Neural progenitor cell (in vitro differentiated cells): Measurements from ENCODE around the gene UBE2J1.

Experiments
- EZH2 ChIP-seq: fragments of 200-600 bp; sonication (generic); IDR thresholded peaks from 2 replicates; pipeline ENCODE4 v1.6.1; 2017; ENCODE audit warnings: antibody characterized with exemption, mild to moderate bottlenecking, moderate library complexity
- EZH2phosphoT487 ChIP-seq: fragments of 200-600 bp; sonication (generic); IDR thresholded peaks from 2 replicates; pipeline ENCODE4 v1.6.1; 2017; ENCODE audit warnings: antibody characterized with exemption
- TF ChIP-seq, protein P1 (sequence below): fragments of 200-600 bp; sonication (generic); IDR thresholded peaks from 2 replicates; pipeline ENCODE4 v1.5.1; 2017; ENCODE audit warnings: antibody characterized with exemption, mild to moderate bottlenecking

DNA sequence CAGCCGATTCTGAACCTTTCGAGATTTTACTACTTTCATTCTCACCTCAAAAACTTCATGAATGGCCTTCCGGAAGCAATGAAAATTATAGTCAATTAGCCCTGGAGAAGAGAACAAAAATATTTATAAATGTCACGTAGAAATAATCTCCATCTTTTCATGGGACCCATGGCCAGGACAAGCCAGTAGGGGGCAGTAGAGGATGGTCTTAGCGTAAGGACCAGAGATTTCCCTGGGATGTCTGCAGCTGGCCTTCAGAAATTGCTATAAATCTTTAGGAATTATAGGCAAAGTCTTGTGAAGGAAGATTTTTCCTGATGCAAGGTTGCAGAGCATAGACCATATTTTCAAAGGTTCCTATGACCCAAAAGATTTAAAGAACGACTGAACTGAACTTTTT, 15.6 kb upstream of the UBE2J1 start:
- TF ChIP-seq, protein P1, sequence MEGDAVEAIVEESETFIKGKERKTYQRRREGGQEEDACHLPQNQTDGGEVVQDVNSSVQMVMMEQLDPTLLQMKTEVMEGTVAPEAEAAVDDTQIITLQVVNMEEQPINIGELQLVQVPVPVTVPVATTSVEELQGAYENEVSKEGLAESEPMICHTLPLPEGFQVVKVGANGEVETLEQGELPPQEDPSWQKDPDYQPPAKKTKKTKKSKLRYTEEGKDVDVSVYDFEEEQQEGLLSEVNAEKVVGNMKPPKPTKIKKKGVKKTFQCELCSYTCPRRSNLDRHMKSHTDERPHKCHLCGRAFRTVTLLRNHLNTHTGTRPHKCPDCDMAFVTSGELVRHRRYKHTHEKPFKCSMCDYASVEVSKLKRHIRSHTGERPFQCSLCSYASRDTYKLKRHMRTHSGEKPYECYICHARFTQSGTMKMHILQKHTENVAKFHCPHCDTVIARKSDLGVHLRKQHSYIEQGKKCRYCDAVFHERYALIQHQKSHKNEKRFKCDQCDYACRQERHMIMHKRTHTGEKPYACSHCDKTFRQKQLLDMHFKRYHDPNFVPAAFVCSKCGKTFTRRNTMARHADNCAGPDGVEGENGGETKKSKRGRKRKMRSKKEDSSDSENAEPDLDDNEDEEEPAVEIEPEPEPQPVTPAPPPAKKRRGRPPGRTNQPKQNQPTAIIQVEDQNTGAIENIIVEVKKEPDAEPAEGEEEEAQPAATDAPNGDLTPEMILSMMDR = peak; percentile 97
- no peak for TF ChIP-seq EZH2
- TF ChIP-seq EZH2phosphoT487 = no peak
